HG03175 (cell line): Measurements from ENCODE around the gene MYPOP.
"Not testable (repeated sequence)": the region's sequence is repeated elsewhere in the genome, so short reads cannot be mapped to it uniquely, and the experiment has no call there.

Experiments
- ATAC-seq: cut with Tn5 transposase; IDR thresholded peaks from one replicate; pipeline ENCODE4 v1.9.1; 2021; ENCODE audit warnings: mild to moderate bottlenecking, moderate library complexity; ENCODE audit not compliant: unreplicated experiment

MYPOP gene

DNA sequence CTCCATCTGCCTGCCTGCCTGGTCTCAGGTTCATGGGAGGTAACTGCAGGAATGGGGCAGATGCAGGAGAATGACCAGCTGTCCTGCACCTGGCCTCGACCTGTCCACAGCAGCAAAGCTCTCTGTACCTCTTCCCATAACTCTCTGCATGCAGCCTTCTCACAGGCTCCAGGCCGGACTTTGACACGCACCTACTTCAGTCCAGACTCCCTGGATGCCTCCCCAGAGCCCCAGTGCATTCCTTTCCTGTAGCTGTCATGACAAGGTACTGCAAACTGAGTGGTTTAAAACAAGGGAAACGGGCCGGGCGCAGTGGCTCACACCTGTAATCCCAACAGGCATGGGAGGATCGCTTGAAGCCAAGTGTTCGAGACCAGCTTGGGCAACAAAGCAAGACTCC lies 8.9 kb upstream of the MYPOP start:
- no peak for ATAC-seq

DNA sequence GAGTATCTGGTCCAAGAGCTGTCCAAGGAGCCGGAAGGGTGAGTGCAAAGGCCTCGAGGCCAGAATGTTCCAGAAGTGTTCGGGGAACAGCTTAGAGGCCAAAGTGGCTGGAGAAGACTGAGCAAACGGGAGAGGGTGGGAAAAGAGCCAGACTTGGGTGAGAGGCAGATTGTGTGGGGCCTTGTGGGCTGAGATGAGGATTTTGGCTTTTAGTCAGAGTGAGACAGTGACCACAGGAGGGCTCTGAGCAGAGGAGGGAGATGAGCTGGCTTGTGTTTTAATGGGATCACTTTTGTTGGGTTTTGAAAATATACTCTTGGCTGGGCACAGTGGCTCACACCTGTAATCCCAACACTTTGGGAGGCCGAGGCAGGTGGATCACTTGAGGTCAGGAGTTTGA lies 6.5 kb upstream of the MYPOP start:
- no peak for ATAC-seq

DNA sequence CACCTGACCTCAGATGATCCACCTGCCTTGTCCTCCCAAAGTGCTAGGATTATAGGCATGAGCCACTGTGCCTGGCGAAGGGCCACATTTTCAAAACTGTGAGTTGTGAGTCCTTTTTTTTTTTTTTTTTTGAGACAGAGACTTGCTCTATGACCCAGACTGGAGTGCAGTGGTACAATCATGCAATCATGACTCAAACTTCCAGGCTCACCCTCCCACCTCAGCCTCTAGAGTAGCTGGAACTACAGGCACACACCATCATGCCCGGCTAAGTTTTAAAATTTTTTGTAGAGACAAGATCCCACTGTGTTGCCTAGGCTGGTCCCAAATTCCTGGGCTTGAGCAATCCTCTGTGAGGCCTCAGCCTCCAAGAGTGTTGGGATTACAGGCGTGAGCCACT lies 3.8 kb upstream of the MYPOP start:
- ATAC-seq, result no peak

DNA sequence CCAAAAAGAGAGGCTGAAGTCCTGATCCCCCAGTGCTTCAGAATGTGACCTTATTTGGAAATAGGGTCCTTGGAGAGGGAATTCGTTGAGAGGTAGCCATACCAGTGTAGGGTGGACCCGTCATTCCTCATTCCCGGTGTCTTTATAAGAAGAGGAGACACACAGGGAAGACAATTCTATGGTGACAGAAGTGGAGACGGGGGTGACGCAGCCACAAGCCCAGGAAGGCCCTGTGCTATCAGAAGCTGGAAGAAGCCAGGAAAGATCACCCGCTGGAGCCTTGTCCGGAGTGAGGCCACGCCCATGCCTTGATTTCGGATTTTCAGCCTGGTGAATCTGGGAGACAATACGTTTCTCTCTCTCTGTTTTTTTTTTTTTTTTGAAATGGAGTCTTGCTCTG lies 2.6 kb upstream of the MYPOP start:
- ATAC-seq, result no peak

GRCh38 chr19:45902651-45903625 lies 525 bp upstream of the MYPOP start:
- peak; percentile 87 for ATAC-seq

DNA sequence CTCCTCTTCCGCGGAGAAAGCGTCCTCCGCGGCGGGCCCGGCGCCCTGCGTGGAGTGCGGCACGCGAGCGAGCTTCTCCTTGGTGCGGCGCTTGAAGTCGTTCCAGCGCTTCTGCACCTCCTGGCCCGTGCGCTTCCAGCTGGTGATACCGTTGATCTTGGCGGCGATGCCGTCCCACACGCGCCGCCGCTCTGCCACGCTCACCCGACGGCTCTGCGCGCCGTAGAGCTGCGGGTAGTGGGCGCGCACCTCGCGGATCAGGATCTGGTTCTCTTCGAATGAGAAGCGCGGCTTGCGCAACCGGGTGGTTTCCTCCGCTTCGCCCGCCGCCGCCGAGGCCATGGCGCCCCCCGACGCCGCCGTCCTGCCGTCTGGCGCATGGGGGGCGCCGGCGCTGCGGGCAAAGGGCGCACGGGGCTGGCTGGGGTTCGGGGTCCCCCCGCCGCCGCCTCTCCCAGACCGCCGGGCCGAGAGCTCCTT lies 941 bp downstream of the MYPOP start:
- ATAC-seq, result no peak

- no peak for ATAC-seq
Observed at GRCh38 chr19:45900738-45901431, 1.5 kb downstream of the MYPOP start.

- no peak for ATAC-seq
Observed at GRCh38 chr19:45899919-45900589, 2.4 kb downstream of the MYPOP start.

DNA sequence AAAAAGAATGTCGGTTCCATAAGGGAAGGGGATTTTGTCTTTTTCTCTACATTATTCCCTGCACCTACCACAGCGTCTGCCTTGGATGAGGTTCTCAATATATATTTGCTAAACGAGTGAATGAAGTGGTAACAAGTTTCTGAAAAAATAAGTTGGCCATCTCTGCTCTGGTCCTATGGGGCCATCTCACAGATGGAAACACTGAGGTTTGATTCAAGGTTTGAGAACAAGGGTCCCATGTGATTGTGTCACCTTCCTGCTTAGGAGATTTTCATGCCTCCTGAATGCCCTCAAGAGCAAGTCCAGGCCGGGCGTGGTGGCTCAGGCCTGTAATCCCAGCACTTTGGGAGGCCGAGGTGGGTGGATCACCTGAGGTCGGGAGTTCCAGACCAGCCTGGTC lies 3.2 kb downstream of the MYPOP start:
- no peak for ATAC-seq

- no peak for ATAC-seq
Observed at GRCh38 chr19:45897261-45897812, 5.1 kb downstream of the MYPOP start.

- ATAC-seq, result not testable (repeated sequence)
Observed at GRCh38 chr19:45895983-45896599, 6.3 kb downstream of the MYPOP start.

DNA sequence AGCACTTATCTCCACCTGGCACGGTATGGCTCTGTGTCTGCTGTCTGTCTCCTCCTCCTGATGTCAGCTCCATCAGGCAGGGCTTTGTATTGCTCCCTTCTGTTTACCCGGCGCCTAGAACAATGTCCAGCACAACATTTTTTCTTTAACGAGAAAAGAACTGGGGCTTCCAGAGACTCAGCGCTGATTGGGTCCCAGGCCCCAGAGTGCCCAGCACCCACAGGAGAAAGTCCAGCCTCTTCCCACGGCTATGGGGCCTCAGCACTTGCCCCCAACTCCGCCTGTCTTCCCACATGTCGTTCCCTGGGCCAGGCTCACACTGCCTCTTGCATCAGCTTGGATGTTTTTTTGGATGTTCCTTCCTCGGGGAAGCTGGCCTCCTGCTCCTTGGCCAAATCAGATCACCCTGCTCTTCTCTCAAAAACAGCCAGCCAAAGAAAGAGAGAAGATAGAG lies 6.9 kb downstream of the MYPOP start:
- ATAC-seq, result no peak

DNA sequence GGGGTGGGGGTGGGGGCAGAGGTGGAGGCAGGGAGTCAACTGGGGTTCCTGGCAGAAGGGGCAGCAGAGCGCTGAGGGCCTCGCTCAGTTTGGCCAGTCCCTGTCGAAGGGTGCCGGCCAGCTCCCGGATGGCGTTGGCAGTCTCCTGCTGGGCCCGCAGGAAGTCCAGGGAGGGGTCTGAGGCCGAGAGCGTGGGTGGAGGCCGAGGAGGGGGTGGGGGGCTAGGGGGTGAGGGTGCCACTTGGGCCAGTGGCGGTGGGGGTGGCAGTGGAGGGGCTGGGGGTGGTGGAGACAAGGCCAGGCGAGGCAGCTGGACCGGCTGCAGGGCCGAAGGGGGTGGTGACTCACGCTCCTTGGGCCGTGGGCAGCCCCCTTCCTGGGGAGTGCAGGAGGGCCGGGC lies 11.5 kb downstream of the MYPOP start:
- ATAC-seq, result no peak

DNA sequence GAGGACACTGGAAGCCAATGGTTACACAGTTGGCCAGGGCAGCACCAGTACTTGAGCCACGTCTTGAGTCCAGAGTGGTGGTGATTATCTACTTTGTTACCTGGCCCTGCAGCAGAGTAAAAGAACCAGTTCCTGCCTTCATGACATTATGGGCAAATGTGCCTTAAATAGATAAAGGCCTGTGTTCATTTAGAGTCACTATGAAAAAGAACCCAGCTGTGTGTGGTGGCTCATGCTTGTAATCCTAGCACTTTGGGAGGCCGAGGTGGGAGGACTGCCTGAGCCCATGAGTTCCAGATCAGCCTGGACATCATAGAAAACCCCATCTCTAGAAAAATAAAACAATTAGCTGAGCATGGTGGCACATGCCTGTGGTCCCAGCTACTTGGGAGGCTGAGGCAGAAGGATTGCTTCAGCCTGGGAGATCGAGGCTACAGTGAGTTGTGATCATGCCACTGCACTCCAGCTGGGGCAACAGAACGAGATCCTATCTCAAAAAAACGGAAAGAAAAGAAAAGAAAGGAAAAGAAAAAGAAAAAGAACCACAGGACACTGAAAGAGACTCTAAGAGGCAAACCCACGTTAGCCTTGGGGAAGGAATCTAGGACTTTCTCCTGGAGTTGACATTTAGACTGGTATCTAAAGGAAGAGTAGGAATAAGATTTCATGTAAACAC lies 13.1 kb downstream of the MYPOP start:
- ATAC-seq, result no peak

- ATAC-seq, result no peak
Observed at GRCh38 chr19:45887200-45887710, 15.2 kb downstream of the MYPOP start.

- peak; percentile 50 for ATAC-seq
Observed at GRCh38 chr19:45886427-45887199, 15.8 kb downstream of the MYPOP start.

DNA sequence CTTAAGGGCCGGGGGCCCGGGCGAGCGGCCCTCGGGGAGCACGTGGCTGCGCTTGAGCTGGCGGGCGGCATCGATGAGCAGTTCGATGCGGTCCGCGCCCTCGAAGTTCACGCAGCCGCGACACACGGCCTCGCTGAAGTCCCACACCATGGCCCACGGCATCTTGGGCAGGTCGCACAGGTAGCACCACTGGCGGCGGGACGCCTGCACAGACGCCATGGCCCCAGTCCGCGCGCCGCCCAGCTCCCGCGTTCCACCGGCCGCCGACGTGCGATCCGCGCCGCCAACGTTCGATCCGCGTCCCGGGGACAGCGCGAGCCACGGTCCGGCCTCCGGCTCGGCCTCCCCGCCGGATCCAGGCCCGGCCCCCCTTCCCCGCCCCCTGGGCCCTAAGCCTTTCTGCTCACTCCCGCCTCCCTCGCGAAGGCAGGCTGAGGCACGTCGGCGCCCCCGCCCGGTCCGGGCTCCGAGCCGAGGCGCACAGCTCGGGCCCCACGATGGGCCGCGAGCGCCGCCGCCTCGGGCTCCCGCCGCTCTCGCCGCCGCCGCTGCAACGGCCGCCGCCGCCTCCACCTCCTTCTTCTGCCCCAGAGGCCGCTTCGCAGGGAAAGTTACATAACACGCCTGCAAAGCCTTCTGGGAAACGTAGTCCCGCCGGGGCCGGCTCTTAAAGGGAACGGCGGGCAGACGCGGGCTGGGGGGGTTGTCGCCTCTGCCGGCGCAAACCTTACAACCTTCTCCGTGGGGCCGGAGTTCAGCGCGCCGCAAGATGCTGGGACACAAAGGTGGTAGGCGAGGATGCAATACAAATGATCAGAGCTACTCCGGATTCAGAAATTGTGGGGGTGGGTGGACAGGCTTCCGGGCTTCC lies 16.6 kb downstream of the MYPOP start, which contains the start of gene IRF2BP1:
Gene IRF2BP1, minus strand, starts transcription at position 586 of the 871 bp plus-strand sequence. Its CDS starts 367 bp downstream, at position 219.
- peak; percentile 47 for ATAC-seq
